B cell (primary cell): ENCODE data around the gene APLP2. TPM values are rescaled to one million over a fixed set of nuclear protein-coding genes. Genes with fewer than 3 reads are reported as not detected.
"Not testable (repeated sequence)": the region's sequence is repeated elsewhere in the genome, so short reads cannot be mapped to it uniquely, and the experiment has no call there.

ENCODE experiments used
- ATAC-seq: fragments of 200-7000 bp; cut with Tn5 transposase; one replicate; pipeline ENCODE4 v1.10.0; 2021; ENCODE audit warnings: low read depth, mild to moderate bottlenecking, moderate number of reproducible peaks, moderate library complexity
- CTCF ChIA-PET: fragments of 350-600 bp; sonication (Branson Sonifier 250); formaldehyde crosslinking; loops from one replicate; lab custom pipeline; 2021; ENCODE audit warnings: antibody characterized with exemption, inconsistent platforms; lab: Charles Lee
- POLR2A ChIA-PET: fragments of 350-600 bp; sonication (Branson Sonifier 250); formaldehyde crosslinking; loops from one replicate; lab custom pipeline; 2021; ENCODE audit warnings: antibody characterized with exemption; lab: Charles Lee
- DNase-seq: peaks from one replicate; pipeline ENCODE4 v3.0.0; 2013
- H2AFZ ChIP-seq: 2 replicates; pipeline ENCODE4 v1.6.1; 2012; ENCODE audit warnings: mild to moderate bottlenecking, low read depth, low read length; ENCODE audit not compliant: insufficient read depth, poor library complexity, severe bottlenecking
- H3K27ac ChIP-seq, 2 donors: 1 replicate in 1 of 2; 2 replicates in 1 of 2; pipeline ENCODE4 v1.5.1; 2012 to 2013; ENCODE audit warnings: low read length in 2 of 2, mild to moderate bottlenecking in 2 of 2, moderate library complexity in 1 of 2
- H3K27me3 ChIP-seq, 4 experiments: fragments of 200-600 bp in 1 of 4; sonication (generic) in 1 of 4; replicated peaks in 1 of 4; 1 replicate in 2 of 4; 2 replicates in 2 of 4; pipeline versions ENCODE4 v1.6.1 to v1.7.0; 2013 to 2016; ENCODE audit warnings: low read length in 3 of 4, mild to moderate bottlenecking in 2 of 4, mixed read lengths in 1 of 4, moderate library complexity in 1 of 4; ENCODE audit not compliant: insufficient read depth in 4 of 4, control insufficient read depth in 3 of 4; ENCODE audit errors: control extremely low read depth in 1 of 4
- H3K36me3 ChIP-seq, 2 experiments: replicated peaks in 1 of 2; 1 replicate in 1 of 2; 2 replicates in 1 of 2; pipeline versions ENCODE4 v1.6.1 to v1.7.1; 2013; ENCODE audit warnings: low read length in 1 of 2; ENCODE audit not compliant: insufficient read depth in 2 of 2, control insufficient read depth in 1 of 2; ENCODE audit errors: control extremely low read depth in 1 of 2, extremely low read depth in 1 of 2
- H3K4me1 ChIP-seq, 2 donors: fragments of 200-600 bp in 1 of 2; sonication (generic) in 1 of 2; 1 replicate in 1 of 2; 2 replicates in 1 of 2; pipeline versions ENCODE4 v1.5.1 to v1.6.1; 2013 to 2017; ENCODE audit warnings: low read length in 2 of 2; ENCODE audit not compliant: control insufficient read depth in 2 of 2, insufficient read depth in 2 of 2
- H3K4me2 ChIP-seq: replicated peaks from 2 replicates; pipeline ENCODE3; 2012; ENCODE audit warnings: mild to moderate bottlenecking, low read depth, low read length; ENCODE audit not compliant: poor library complexity, severe bottlenecking
- H3K4me3 ChIP-seq, 5 experiments: fragments of 200-600 bp in 1 of 5; sonication (generic) in 1 of 5; 1 replicate in 3 of 5; 2 replicates in 2 of 5; pipeline versions ENCODE4 v1.5.1 to v1.7.0; 2011 to 2016; ENCODE audit warnings: low read length in 4 of 5, mild to moderate bottlenecking in 4 of 5, low read depth in 2 of 5, control low read depth in 1 of 5, moderate library complexity in 1 of 5; ENCODE audit not compliant: insufficient read depth in 1 of 5; ENCODE audit errors: control extremely low read depth in 1 of 5, extremely low read depth in 1 of 5
- H3K79me2 ChIP-seq: fragments of 200-600 bp; sonication (generic); one replicate; pipeline ENCODE4 v1.6.0; 2016; ENCODE audit warnings: low read length; ENCODE audit not compliant: control insufficient read depth, insufficient read depth
- H3K9ac ChIP-seq: fragments of 200-600 bp; sonication (generic); 2 replicates; pipeline ENCODE4 v1.6.1; 2017; ENCODE audit warnings: mild to moderate bottlenecking, low read length, moderate library complexity
- H3K9me3 ChIP-seq, 3 donors: one replicate each; pipeline versions ENCODE4 v1.6.1 to v1.7.1; 2013; ENCODE audit warnings: low read length in 2 of 3; ENCODE audit not compliant: control insufficient read depth in 2 of 3, insufficient read depth in 1 of 3; ENCODE audit errors: control extremely low read depth in 1 of 3
- H4K20me1 ChIP-seq: 2 replicates; pipeline ENCODE4 v1.6.0; 2012; ENCODE audit warnings: mild to moderate bottlenecking, low read length; ENCODE audit not compliant: insufficient read depth, control insufficient read depth, poor library complexity, severe bottlenecking
- H3K27ac Mint-ChIP-seq: one replicate; pipeline ENCODE4 v1.8.0; 2021; ENCODE audit warnings: mixed read lengths
- H3K27me3 Mint-ChIP-seq: one replicate; pipeline ENCODE4 v1.8.0; 2021; ENCODE audit warnings: mixed read lengths
- H3K4me1 Mint-ChIP-seq: one replicate; pipeline ENCODE4 v1.8.0; 2021; ENCODE audit warnings: mixed read lengths
- H3K4me3 Mint-ChIP-seq: one replicate; pipeline ENCODE4 v1.8.0; 2021; ENCODE audit warnings: mixed read lengths
- H3K9me3 Mint-ChIP-seq: one replicate; pipeline ENCODE4 v1.8.0; 2022; ENCODE audit warnings: mixed read lengths; ENCODE audit not compliant: insufficient read depth
- CTCF ChIP-seq: fragments of 200-600 bp; IDR thresholded peaks from one replicate; pipeline ENCODE4 v1.8.0; 2022; ENCODE audit warnings: antibody characterized with exemption, mild to moderate bottlenecking
- EZH2 ChIP-seq: IDR thresholded peaks from 2 replicates; pipeline ENCODE4 v1.6.1; 2012; ENCODE audit warnings: borderline replicate concordance, low read depth, mild to moderate bottlenecking, moderate library complexity, low read length; ENCODE audit not compliant: insufficient read depth, poor library complexity, severe bottlenecking
- WGBS: methylation state at CpG from one replicate; pipeline ENCODE4 v1.1.5; 2013; ENCODE audit warnings: missing lambda C conversion rate; ENCODE audit not compliant: insufficient coverage; 5-methylcytosine and 5-hydroxymethylcytosine counted together
- intact Hi-C: fragments of 100-400 bp; cut with micrococcal nuclease; formaldehyde crosslinking; loops from one replicate; pipeline ENCODE4 v1.10.0; 2022
- polyA plus RNA-seq: library from polyadenylated mRNA; depleted of rRNA; stranded (reverse); fragments of >200 nt; gene quantifications from 2 replicates; pipeline ENCODE4 v1.2.3, GENCODE V29; 2012
- total RNA-seq, 2 donors: library from RNA; stranded (reverse); fragments of 120-200 nt in 1 of 2; gene quantifications; 1 replicate in 1 of 2; 2 replicates in 1 of 2; pipeline versions ENCODE4 v1.2.3 to v1.2.4, GENCODE V29; 2013 to 2022

APLP2 gene
- total and polyA plus RNA-seq, 2 donors (not counting 1 experiment from before 2014, with no cell fraction given): 84.2 to 102 TPM

GRCh38 chr11:130171534-130171933 lies 101.8 kb downstream of the APLP2 start:
- Mint-ChIP-seq H3K9me3 (peaks cover 4% of the 10 kb centered on the region), H3K27ac (peak overlapping the region; percentile 37), H3K4me1 (peaks cover 52% of the 10 kb centered on the region), H3K4me3 (no peak overlapping the region), H3K27me3 (no peaks in the 10 kb centered on the region)
- Histone ChIP-seq H3K9me3 (peaks cover 0 to 10% (median 0%) of the 10 kb centered on the region in 3 donors), H2AFZ (no peak overlapping the region), H3K4me1 (peaks cover 8 to 24% of the 10 kb centered on the region in 2 donors), H3K4me2 (no peak overlapping the region), H4K20me1 (no peaks in the 10 kb centered on the region), H3K9ac (no peak overlapping the region), H3K79me2 (peaks cover 7% of the 10 kb centered on the region), H3K36me3 (no peaks in the 10 kb centered on the region), H3K27ac (no peak overlapping the region), H3K27me3 (no peaks in the 10 kb centered on the region), H3K4me3 (no peak overlapping the region)
- no peak for ATAC-seq
- ChIA-PET POLR2A (no interaction called here), CTCF (no interaction called here)
- TF ChIP-seq EZH2 (no peak), CTCF (no peak)
- 94% methylated on average over 3 of the region's 5 CpGs for WGBS
- no peak for DNase-seq
- intact Hi-C loops: no loop called here

GRCh38 chr11:130172001-130172400 lies 102.3 kb downstream of the APLP2 start:
- H3K4me3 Mint-ChIP-seq, H4K20me1 ChIP-seq, H3K27ac ChIP-seq, H3K27me3 Mint-ChIP-seq, DNase-seq, H3K36me3 ChIP-seq, intact Hi-C loops, H3K9ac ChIP-seq, H2AFZ ChIP-seq, H3K79me2 ChIP-seq, H3K4me2 ChIP-seq, ATAC-seq, H3K27me3 ChIP-seq, H3K4me3 ChIP-seq, POLR2A ChIA-PET, H3K9me3 Mint-ChIP-seq: not testable (repeated sequence)
- Mint-ChIP-seq H3K4me1 (peaks cover 50% of the 10 kb centered on the region), H3K27ac (peak overlapping the region; percentile 37)
- peaks cover 0 to 10% (median 0%) of the 10 kb centered on the region in 3 donors for H3K9me3 ChIP-seq
- no CpG with 5 or more reads among the region's 3 CpGs for WGBS
- H3K4me1 ChIP-seq: peaks cover 7 to 20% of the 10 kb centered on the region in 2 donors
- CTCF ChIA-PET: interaction anchor here (1.6 kb wide), 1 partner anchor 37 kb away, joined by 4 read pairs; no protein-coding TSS in a partner anchor
